Femur (tissue), 1 donor: ENCODE measurements around the gene HOXC11.

Source experiments
- DNase-seq: peaks from one replicate; pipeline ENCODE4 v3.0.0-alpha.2; 2017

Gene HOXC11

DNA sequence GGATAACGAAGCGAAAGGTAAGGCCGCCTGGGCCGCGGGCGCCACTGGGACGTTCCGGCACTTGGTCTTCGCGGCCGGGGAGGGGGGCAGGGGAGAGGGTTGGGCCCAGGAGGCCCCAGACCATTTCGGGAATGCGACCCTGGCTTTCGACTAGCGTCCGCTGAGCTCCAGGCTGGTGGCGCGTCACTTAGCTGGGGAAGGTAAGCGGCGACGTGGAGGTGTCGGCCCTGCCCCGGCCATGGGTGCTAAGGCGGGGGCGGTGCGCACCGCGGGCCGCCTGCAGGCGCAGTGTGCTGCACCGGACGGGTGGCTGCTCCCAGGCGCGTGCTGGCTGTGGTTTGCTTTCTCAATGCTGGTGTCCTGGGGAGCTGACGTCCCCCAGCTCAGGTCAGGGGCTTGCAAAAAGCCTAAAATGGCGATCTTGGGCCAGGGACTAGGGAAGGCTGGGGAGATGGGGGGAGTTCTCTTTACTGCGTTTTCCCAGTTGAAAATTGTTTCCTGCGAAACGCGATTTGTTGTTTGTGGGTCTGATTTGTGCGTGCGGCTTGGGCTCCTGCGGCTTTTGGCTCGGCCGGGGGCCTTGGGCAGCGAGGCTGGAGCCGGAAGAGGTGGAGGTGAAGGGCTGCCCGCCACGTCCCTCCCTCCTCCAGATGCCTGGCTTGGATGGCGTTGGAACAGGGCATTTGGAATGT lies 13.2 kb downstream of the HOXC11 start:
- no peak for DNase-seq

DNA sequence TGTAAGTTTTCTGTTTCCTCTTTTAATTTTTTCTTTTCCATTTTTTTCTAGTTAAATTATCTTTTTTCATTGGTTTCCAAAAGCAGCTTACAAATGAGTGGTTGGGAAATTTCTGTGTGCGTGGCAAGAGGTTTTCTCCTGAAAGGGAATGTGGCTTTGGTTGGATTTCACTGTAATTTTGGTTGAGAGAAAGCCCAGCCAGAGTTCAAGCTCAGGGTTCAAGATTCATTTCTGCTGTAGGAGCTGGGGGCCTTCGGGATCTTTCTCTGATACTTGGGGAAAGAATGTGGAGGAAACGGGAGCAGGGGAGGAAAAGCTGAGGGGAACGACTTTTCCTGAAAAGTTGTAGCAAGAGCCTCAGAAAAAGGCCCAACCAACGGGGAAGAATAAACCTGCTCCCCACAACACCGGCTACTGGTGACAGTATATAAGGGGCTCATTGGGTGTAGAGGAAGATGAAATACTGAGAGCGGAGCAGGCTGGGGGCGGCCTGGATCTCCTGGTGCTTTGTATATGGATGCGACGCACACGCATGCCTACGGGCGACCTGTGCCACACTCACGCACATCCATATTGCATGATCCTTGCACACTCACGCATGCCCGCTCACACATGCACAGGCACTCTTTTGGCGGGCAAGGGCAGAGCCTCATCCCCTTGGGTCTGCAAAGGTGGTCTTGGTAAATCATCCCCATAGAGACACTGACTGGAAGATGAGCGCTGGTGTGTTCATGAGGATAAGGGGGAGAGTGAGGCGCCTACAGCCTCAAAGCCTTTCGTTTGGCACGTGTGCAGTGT lies 14.0 kb downstream of the HOXC11 start:
- no peak for DNase-seq

DNA sequence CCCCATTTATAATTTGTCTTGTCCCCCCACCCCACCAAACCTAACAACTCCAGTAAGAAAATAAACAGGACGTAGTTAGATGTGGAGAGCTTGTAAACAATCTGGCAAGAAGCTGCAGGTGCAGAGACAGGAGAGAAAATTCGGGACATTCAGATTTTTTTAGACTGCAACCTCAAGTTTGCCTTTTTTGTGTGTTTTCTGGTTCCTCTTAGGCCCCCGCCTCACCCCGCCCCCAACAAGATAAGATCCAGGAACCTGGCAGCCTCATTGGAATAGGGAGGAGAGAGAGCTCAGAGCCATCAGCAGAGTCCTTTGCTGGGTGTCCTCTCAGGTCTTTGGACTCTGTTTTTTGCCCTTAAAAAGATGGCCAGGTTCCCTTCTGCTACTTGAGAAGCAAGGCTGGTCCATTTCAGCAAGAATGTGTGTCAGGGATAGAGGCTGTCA lies 14.9 kb downstream of the HOXC11 start:
- DNase-seq = no peak

DNA sequence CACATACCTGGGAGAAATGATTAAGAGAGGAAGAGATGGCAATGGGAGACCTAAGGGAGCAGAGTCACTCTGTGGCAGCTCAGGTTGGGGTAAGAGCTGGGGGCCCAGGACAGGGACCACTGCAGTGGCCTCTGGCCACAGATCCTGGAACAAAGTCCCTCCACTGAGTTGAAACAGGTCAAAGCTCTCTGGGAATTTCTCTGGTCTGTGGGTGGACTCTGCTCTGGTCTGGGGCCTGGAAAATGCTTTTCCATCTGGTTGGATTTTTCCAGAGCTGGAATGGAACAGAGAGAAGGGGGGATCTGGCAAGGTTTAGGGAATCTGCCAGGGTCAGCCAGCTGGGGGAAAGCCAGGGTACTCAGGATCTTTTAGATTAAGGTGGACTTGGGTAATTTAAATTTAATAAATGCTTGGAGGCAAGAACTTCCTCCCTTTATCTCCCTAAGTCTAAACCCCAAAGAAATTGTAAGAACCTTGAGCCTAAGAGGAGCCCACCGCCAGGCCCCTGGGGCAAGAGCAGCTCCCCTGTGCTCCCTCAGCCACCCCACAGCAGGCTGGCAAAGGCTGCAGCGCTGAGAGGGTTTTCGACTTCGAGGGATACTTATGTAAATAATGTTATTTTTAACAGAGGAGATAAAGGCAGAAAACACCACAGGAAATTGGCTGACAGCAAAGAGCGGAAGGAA lies 15.8 kb downstream of the HOXC11 start:
- no peak for DNase-seq

DNA sequence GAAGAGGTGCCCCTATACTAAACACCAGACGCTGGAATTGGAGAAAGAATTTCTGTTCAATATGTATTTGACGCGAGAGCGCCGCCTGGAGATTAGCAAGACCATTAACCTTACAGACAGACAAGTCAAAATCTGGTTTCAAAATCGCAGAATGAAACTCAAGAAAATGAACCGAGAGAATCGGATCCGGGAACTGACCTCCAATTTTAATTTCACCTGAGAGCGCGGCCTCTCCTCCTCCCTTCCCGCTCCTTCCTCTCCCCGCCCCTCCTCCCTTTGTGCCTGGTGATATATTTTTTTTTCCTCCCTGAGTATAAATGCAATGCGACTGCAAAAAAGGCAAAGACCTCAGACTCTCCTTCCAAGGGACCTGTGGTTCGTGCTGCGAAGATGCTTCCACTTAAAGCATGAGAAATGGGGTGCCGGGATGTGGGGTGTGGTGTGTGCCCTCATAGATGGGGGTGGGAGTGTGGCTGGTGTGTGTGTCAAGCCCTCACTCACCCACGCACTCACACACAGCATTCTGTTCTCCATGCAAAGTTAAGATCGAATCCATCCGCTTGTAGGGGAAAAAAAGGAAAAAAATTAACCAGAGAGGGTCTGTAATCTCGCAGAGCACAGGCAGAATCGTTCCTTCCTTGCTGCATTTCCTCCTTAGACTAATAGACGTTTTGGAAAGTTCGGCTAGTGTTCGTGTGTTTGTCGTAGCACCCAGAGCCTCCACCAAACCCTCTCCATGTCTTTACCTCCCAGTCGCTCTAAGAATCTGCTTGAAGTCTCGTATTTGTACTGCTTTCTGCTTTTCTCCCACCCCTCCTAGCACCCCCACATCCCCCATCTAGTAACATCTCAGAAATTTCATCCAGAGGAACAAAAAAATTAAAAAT lies 16.5 kb downstream of the HOXC11 start:
- peak; percentile 79 for DNase-seq

DNA sequence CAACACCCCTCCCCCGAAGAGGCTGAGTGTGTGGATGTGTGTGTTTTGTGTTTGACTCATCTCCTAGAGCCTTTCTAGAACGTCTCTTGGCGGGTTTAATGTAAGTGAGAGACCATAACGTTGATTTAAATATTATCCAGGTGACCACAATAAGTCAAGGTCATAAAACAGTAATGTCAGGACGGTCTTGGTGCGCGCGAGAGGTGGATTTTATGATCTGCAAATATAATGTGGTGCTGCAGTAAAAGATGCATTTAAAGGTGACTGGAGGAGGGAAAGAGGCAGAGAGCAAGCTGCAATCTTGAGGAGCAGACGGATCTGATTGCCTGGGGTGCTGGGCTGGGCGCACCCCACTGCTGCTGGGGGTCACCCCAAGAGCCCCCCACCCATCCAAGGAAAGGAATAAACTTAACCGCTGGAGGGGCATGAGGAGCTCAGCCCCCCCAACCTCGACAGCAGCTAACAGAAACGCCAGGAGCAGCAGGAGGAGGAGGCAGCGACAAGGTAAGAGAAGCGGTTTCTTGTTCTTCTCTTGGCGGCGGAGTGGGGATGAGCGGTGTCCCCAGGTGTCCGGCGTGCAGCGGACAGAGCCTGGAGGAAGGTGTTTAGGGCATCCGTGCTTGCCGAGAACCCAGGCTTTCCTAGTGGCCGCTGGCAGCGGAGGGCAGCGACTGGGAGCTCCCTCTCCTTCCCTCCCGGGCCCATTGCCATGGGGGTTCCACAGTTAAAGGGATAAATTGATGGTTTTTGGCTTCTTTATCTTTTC lies 17.6 kb downstream of the HOXC11 start:
- no peak for DNase-seq

DNA sequence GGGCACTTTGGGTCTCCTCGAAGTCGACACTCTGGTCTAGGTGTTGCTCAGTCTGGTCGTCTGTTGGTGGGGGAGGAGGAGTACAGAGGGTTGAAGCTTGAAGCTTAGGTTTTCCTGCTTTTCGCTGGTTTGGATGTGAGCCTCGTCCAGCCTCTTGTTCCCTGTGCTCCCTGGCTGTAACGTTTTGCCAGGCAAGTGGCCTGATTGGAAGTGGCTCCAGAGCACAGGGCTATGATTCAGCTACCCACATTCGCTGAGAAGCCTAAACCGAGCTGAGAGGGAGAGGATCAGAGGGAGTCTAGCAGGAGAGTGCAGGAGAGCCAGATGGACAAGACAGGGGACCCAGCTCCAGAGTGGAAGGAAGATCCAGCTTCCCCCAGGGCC lies 18.1 kb downstream of the HOXC11 start:
- DNase-seq = peak; percentile 80

DNA sequence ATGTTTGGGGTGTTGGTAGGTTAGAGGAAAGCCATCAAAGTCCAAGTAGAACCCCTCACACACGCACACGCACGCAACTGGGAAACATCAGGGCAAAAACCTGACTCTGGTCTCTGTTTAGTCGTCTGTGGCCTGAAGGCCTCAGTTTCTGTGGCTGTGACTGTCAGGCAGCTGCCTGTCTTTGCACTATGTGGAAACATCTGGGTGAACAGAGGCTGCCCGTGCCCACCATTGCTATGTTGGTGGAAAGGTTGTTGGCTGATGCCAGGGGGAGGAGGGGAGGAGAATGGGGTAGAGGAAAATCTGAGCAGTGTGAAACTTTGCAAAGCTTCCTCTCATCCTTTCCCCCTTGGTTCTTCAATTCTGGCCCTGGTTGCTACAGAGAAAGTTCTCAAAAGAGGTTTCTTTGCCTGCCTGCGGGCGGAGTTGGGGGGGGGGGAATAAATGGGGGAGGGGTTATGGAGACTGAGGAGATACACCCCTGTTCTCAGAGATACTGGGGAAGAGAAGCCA lies 19.5 kb downstream of the HOXC11 start:
- no peak for DNase-seq

DNA sequence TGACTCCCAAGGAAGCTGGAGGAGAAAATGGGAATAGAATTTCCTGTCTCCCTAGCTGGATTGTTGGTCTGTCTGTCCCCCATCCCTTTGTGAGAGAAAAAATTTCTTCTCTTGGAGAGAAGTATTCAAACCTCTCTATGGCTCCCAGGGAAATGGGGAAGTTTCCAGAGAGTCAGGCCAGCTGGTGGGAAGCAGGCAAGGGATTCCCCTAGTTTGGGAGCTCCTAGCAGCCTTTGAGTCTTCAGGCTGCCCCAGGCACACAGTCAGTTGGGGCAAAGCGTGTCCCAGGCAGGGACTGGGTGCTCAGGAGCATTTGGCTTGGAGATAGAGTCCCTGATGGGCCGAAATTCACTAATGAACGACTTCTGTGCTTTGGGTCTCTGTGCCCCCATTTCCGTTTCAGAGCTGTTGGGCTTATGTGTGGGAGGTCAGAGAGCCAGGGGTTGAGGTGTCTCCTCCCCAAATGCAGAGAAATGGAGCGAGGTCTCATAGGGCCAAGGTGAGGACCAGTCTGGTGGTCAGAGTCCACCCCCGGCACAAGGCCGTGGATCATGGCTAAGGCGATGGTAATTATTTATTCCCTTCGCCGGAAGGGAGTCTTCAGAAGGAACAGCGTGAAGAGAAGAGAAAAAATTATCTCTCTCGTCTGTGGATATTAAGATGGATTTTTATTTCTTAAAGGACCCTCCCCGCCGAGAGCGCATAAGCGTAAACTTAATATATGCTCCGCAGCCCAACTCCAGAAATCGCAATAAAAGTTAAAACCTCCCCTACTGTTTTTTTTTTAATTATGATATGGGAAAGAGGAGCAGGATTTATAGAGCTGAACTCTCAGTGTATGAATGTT lies 20.5 kb downstream of the HOXC11 start:
- no peak for DNase-seq

DNA sequence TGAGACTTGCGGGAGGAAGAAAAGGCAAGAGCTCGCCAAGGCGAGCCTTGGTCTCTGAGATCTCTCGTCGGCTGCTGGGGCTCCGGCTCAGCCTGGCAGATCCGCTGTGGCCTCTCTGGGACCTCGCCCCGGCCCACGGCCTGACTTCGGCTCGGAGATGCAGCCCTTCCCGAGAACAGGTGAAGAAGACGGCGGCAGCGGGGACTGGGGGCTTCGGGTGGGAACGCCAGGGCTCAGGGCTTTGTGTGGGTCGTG lies 21.0 kb downstream of the HOXC11 start:
- DNase-seq = no peak

DNA sequence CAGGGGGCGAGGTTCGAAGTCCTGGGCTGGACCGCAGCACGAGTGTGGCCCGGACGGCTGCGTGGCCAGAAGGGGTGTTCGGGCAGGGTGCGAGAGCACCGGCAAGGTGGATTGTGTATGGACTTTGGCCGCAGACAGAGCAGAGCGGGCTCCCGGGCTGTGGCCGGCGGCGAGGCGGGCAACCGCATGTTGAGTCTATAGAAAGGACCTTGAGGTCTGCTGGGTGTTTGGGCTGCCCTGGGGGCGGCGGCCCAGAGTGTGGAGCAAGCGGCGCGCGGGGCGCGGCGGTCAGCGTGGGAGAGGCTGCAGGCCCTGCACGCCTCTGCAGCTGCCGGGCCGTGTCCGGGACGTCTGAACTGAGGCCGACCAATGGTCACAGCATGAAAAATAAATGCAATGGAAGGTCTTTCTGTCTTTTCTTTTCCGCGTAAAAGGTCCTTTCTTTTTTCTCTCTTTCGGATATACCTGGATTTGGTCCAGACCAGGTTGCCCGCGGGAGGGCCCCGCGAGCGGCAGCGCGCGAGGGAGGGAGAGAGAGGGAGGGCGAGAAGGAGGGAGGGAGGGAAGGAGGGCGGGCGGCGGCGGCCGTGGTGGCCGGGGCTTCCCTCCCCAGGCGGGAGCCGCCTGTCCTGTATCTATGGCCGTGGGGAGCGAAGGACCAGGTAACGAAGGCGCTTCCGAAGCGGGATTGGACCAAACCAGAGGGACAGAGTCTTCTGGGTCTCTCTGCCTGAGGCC lies 21.5 kb downstream of the HOXC11 start:
- DNase-seq = no peak

DNA sequence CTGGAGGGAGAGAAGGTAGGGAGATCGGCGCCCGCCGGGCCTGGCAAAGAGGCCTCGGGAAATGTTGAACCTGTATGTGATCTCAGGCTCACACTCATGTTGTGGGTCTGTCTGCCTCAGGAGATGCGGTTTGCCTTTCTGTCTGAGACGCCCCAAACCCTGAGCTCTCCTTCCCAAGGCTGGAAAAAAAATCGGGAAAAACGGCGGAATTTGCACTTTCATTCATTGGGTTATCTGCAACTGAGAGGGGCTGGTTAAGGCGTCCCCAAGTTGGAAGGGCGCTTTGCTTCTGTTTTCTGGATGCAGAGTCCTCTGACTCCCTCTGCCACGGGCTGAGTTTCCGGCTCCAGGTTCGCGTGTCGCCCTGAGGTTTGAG lies 22.1 kb downstream of the HOXC11 start:
- no peak for DNase-seq

DNA sequence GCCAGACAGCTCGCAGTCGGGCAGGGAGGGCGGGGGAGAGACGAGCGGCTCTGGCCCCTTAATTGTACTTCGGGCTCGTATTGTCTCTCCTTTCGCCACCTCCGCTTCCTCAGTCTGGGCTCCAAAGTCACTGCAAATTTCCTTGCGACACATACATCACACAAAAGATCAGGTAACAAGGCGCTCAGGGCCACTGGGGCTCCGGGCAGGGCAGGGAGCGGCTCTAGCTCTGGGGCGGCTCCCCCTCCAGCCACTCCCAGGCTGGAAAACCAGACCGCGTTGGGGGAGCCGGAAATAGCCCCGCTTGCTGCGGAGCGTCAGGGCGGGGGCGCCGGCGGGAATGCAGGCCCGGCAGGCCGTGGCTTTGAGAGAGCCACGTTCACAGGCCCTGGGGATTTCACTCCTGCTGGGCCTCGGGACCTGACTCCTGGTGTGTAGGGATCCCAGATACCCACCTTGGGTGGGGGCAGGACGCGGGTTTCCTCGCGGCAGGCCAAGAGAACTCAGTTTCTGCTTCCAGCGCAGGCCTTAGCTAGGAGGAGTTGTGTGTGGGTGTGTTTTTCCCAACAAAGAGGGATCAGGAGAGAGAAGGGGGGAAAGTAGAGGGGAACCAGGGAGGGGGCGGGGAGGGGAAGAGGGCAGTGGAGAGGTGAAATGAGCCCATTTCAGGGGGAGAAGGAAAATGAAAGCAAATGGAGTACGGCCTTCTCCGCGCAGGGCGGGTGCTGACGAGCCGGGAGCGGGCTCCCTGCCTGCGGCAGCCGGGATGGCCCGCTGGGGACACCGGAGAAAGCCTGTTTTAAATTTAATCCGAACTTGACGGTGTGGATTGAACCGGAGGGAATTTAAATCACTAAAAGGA lies 22.7 kb downstream of the HOXC11 start:
- peak; percentile 89 for DNase-seq

DNA sequence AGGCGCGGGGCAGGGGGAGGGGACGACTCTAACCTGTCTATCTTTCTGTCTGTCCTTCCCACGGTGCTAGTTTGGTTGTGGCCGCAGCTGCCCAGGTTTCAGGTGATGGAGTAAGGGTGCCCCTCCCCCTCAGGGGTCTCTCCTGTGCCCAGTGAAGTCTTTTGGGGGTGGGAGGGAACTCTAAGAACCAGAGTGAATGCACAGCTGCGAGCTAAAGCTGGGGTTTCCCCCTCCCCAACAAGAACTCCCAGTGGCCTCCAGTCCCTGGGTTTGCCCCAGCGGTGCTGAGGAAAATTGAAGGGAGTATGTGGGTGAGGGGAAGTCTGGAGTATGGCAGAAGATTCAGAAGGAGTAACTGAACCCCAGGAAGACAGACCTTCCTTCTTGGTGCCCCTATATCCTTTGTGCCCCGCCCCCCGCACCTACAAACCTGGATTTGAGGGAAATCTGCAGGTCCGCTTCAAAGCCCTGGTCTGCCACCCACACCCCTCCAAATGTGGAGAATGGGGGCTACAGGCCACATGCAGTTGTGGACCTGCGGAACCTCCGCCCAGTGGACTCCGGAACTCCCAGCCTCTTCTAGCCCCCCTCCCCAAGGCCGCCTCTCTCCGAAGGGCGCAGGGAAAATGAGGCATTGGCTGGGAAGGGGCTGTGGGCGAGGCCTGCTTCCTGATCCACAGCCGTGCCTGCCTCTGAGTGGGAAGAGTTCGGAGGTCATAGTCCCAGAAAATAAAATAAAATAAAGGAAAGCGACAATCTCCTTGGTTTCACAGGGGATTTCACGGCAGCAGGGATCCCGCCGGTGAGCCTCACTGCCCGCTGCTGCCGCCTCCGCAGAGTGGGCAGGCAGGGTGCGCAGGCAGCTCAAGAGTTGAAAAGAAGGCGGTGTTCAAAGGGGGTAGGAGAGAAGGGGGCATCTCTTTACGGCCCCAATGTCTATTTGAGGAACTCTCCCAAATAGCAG lies 23.6 kb downstream of the HOXC11 start:
- DNase-seq = no peak

DNA sequence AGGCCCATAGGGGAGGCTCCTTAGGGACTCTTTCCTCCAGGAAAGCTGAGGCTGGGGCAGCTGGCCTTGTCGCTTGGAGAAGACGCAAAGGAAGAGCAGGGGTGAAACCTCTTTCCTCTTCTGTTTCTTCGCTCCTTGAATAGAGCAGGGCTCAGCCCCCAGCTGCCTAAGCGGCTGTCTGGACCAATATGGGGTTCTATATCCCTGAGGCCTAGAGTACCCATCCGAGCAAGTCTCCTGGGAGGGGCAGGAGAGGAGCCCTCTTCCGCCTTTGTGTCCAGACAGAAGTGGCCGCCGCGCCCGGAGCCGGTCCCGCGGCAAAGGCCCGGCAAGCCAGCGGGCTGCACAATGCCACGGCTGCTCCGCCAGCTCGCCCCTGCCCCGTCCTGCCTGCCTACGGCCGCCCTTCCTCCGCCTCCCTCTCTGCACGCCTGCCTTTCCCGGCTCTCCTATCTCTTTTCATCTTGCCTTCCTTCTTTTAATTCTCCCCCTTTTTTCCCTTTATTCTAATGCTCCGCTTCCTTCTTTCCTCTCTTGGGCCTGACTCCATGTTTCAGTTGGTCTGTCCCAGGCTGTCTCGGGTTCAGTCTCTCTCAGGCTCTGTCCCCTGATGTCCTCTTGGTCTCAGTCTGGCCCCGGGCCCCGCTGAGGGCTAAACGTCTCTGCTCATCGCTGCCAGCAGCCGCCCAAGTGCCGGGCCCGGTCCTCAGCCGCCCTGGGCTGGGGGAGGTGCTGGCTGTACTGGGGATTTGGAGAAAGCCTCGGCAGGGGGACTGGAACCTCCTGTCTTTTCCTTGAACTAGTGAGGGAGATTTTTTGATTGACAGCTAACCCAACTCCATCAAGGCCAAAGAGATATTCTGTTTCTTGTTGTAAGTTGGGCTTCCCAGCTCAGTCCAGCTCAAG lies 24.5 kb downstream of the HOXC11 start:
- DNase-seq = no peak

DNA sequence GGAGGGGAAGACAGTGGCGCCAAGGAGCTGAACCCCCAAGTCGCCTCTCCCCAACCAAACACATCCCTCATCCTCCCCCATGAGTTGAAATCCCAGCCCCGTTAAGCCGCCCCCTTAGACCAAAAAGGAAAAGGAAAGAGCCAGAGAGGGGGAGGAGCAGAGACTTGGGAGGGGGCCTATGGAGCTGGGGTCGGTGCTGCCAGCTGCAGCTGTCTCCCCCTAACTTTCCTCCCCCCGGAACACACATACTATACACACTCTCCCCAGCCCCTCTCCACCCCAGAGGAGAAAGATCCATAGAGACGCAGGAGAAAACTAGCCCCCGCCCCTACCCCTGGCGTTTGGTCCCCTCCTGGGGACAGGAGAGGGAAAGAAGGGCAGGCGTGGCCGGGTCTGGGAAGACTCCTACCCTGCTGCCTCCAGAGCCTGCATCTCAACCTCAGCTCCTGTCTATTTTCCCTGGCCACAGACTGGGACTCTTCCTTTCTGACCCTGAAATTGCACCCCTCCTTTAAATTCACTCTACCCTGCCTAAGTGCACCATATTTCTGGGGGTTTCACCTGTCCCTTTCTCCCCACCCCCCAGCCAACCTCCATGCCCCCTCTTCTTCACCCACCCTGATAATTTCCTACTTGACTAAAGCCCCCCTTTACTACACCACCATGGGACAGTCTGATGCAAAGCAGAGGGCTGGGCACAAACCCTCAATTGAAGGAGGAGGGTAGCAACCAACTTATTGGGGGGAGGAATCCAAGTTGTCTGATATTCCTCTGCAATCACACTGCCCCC lies 25.4 kb downstream of the HOXC11 start:
- peak; percentile 60 for DNase-seq
